ENCODE measurements around the gene SERPINC1. TPM values are rescaled to one million over a fixed set of nuclear protein-coding genes. Genes with fewer than 3 reads are reported as not detected.
"Not testable (repeated sequence)": the region's sequence is repeated elsewhere in the genome, so short reads cannot be mapped to it uniquely, and the experiment has no call there.

Gene SERPINC1
- total RNA-seq, 2 donors from 2014 or later, result 0.21 to 0.35 TPM

- intact Hi-C loops (cut with DNase I), result no loop called here
- ATAC-seq, result no peak
- no peak for DNase-seq
These were observed 50.6 kb downstream of the SERPINC1 start for GRCh38 chr1:173866413-173867115.

GRCh38 chr1:173865468-173866164 lies 51.5 kb downstream of the SERPINC1 start:
- DNase-seq (no peak), ATAC-seq (no peak)
- intact Hi-C loops (cut with DNase I), result no loop called here

GRCh38 chr1:173864179-173864867 lies 52.8 kb downstream of the SERPINC1 start:
- DNase-seq, result no peak
- ATAC-seq, result no peak
- intact Hi-C loops (cut with DNase I), result no loop called here

- DNase-seq (no peak), ATAC-seq (no peak)
- intact Hi-C loops (cut with DNase I), result no loop called here
These were observed 53.6 kb downstream of the SERPINC1 start for GRCh38 chr1:173863224-173864161.

GRCh38 chr1:173862769-173863223 lies 54.3 kb downstream of the SERPINC1 start:
- intact Hi-C loops (cut with DNase I), result no loop called here
- DNase-seq (no peak), ATAC-seq (no peak)

- DNase-seq; intact Hi-C loops (cut with DNase I); ATAC-seq: not testable (repeated sequence)
These were observed 54.9 kb downstream of the SERPINC1 start for GRCh38 chr1:173862146-173862768.

- ATAC-seq, result peak in 1 of 2 donors; percentile 8
- intact Hi-C loops (cut with DNase I), result no loop called here
- DNase-seq, result no peak
These were observed 55.4 kb downstream of the SERPINC1 start for GRCh38 chr1:173861731-173862145.

GRCh38 chr1:173860065-173860464 lies 57.1 kb downstream of the SERPINC1 start:
- intact Hi-C loops (cut with DNase I), result no loop called here
- DNase-seq (no peak), ATAC-seq (no peak)

- intact Hi-C loops (cut with DNase I); ATAC-seq; DNase-seq: not testable (repeated sequence)
These were observed 57.6 kb downstream of the SERPINC1 start for GRCh38 chr1:173859547-173859946.

GRCh38 chr1:173857363-173857917 lies 59.7 kb downstream of the SERPINC1 start:
- DNase-seq (no peak), ATAC-seq (no peak)
- intact Hi-C loops (cut with DNase I), result no loop called here

- ATAC-seq, result no peak
- DNase-seq, result no peak
- intact Hi-C loops (cut with DNase I), result no loop called here
These were observed 60.2 kb downstream of the SERPINC1 start for GRCh38 chr1:173856903-173857302.

GRCh38 chr1:173856014-173856413 lies 61.1 kb downstream of the SERPINC1 start:
- ATAC-seq (no peak), DNase-seq (no peak)
- intact Hi-C loops (cut with DNase I), result no loop called here

Other genes starting within 250 kb of the SERPINC1 start
- gene ANKRD45, start 247.5 kb downstream of the SERPINC1 start, total RNA-seq, result under 1 TPM in 1 of 2 donors, not detected in 1; 0.65 TPM
- gene KLHL20, start 202.3 kb downstream of the SERPINC1 start, total RNA-seq, result 10 to 100 TPM; 17.3 to 19.8 TPM
- gene DARS2, start 92.7 kb downstream of the SERPINC1 start, total RNA-seq, result 10 to 100 TPM; 13.1 to 13.2 TPM
- gene CENPL, start 92.4 kb downstream of the SERPINC1 start, total RNA-seq, result 1 to 10 TPM; 4.3 to 4.9 TPM
- gene GAS5, start 49.3 kb downstream of the SERPINC1 start, total RNA-seq, result 100 to 1,000 TPM in 1 of 2 donors, 10 to 100 TPM in 1; 84.3 to 108 TPM
- gene ZBTB37, start 48.9 kb downstream of the SERPINC1 start, total RNA-seq, result 1 to 10 TPM; 9.3 to 9.4 TPM
- gene RC3H1, start 105.0 kb upstream of the SERPINC1 start, total RNA-seq, result 10 to 100 TPM; 21.1 to 21.9 TPM
- gene RABGAP1L, start 242.2 kb upstream of the SERPINC1 start, total RNA-seq, result 100 to 1,000 TPM; 134 to 145 TPM